ENCODE measurements around the gene GALNT14.

DNA sequence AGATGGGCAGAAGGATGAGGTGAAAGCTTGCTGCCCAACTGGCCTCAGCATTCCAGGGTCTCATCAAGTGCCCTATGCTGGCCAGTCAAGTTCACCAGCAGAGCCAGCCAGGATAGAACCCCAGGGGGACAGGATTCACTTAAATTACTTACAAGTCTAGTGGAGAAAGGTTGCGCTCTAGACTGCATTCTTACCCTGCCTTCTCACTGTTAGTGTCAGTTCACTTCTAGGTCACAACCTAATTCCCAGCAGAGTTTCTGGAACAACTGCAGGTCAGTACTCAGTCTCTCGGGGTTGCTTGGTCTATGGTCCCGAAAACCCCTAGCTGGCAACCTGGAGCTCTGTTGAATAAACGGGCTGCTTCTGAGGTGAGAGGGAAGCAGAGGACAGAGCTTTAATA lies 32.9 kb upstream of the GALNT14 start:
- TF ChIP-seq, protein P1, sequence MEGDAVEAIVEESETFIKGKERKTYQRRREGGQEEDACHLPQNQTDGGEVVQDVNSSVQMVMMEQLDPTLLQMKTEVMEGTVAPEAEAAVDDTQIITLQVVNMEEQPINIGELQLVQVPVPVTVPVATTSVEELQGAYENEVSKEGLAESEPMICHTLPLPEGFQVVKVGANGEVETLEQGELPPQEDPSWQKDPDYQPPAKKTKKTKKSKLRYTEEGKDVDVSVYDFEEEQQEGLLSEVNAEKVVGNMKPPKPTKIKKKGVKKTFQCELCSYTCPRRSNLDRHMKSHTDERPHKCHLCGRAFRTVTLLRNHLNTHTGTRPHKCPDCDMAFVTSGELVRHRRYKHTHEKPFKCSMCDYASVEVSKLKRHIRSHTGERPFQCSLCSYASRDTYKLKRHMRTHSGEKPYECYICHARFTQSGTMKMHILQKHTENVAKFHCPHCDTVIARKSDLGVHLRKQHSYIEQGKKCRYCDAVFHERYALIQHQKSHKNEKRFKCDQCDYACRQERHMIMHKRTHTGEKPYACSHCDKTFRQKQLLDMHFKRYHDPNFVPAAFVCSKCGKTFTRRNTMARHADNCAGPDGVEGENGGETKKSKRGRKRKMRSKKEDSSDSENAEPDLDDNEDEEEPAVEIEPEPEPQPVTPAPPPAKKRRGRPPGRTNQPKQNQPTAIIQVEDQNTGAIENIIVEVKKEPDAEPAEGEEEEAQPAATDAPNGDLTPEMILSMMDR (IDR thresholded peaks at IDR 0.05) = no peak
- TF ChIP-seq EP300 (IDR thresholded peaks at IDR 0.05) (no peak), POLR2A (IDR thresholded peaks at IDR 0.05) (no peak)

Measured in ovary (tissue), 3 donors.